Measurements from ENCODE around the gene SNW1.

SNW1 gene

GRCh38 chr14:77746064-77746702 is 14.8 kb downstream of the SNW1 start:
- Histone ChIP-seq H3K27me3 (ENCODE audit: control insufficient read depth, insufficient read depth, low read length) (no peaks in the 10 kb centered on the region), H3K4me1 (ENCODE audit: control insufficient read depth, insufficient read depth, low read length) (no peaks in the 10 kb centered on the region), H3K36me3 (ENCODE audit: insufficient read depth, low read length) (peaks cover 38% of the 10 kb centered on the region)

GRCh38 chr14:77741438-77741837 is 19.5 kb downstream of the SNW1 start:
- Histone ChIP-seq H3K9ac (ENCODE audit: low read depth, low read length) (no peak overlapping the region), H3K4me1 (ENCODE audit: control insufficient read depth, insufficient read depth, low read length) (peaks cover 14% of the 10 kb centered on the region), H3K4me2 (ENCODE audit: low read length) (no peak overlapping the region), H3K36me3 (ENCODE audit: insufficient read depth, low read length) (peaks cover 31% of the 10 kb centered on the region), H3K9me3 (replicated peaks; ENCODE audit: low read length) (no peaks in the 10 kb centered on the region), H3K27me3 (ENCODE audit: control insufficient read depth, insufficient read depth, low read length) (no peaks in the 10 kb centered on the region), H3K4me3 (ENCODE audit: low read length) (no peak overlapping the region)

More at GRCh38 chr14:77746064-77746702, 14.8 kb downstream of the SNW1 start:
- Histone ChIP-seq H3K4me2 (ENCODE audit: low read length) (no peak overlapping the region), H3K4me3 (ENCODE audit: low read length) (no peak overlapping the region), H3K9ac (ENCODE audit: low read depth, low read length) (no peak overlapping the region), H3K9me3 (replicated peaks; ENCODE audit: low read length) (no peaks in the 10 kb centered on the region)

- Histone ChIP-seq H3K4me3 (ENCODE audit: low read length) (no peak overlapping the region), H3K36me3 (ENCODE audit: insufficient read depth, low read length) (peaks cover 43% of the 10 kb centered on the region), H3K9me3 (replicated peaks; ENCODE audit: low read length) (no peaks in the 10 kb centered on the region), H3K27me3 (ENCODE audit: control insufficient read depth, insufficient read depth, low read length) (no peaks in the 10 kb centered on the region), H3K4me2 (ENCODE audit: low read length) (peak overlapping the region; percentile 38), H3K4me1 (ENCODE audit: control insufficient read depth, insufficient read depth, low read length) (peaks cover 14% of the 10 kb centered on the region), H3K9ac (ENCODE audit: low read depth, low read length) (peak overlapping the region; percentile 44)
Observed at GRCh38 chr14:77738559-77739250, 22.3 kb downstream of the SNW1 start.

- Histone ChIP-seq H3K9ac (ENCODE audit: low read depth, low read length) (no peak overlapping the region), H3K9me3 (replicated peaks; ENCODE audit: low read length) (no peaks in the 10 kb centered on the region), H3K36me3 (ENCODE audit: insufficient read depth, low read length) (peaks cover 85% of the 10 kb centered on the region), H3K4me2 (ENCODE audit: low read length) (no peak overlapping the region), H3K4me1 (ENCODE audit: control insufficient read depth, insufficient read depth, low read length) (no peaks in the 10 kb centered on the region), H3K4me3 (ENCODE audit: low read length) (no peak overlapping the region), H3K27me3 (ENCODE audit: control insufficient read depth, insufficient read depth, low read length) (no peaks in the 10 kb centered on the region)
Observed at GRCh38 chr14:77730976-77731497, 29.9 kb downstream of the SNW1 start.

- Histone ChIP-seq H3K36me3 (ENCODE audit: insufficient read depth, low read length) (peaks cover 74% of the 10 kb centered on the region), H3K9me3 (replicated peaks; ENCODE audit: low read length) (no peaks in the 10 kb centered on the region), H3K27me3 (ENCODE audit: control insufficient read depth, insufficient read depth, low read length) (no peaks in the 10 kb centered on the region), H3K4me3 (ENCODE audit: low read length) (no peak overlapping the region), H3K9ac (ENCODE audit: low read depth, low read length) (no peak overlapping the region), H3K4me2 (ENCODE audit: low read length) (no peak overlapping the region), H3K4me1 (ENCODE audit: control insufficient read depth, insufficient read depth, low read length) (no peaks in the 10 kb centered on the region)
Observed at GRCh38 chr14:77722301-77722700, 38.7 kb downstream of the SNW1 start.

- Histone ChIP-seq H3K36me3 (ENCODE audit: insufficient read depth, low read length) (peaks cover 72% of the 10 kb centered on the region), H3K9ac (ENCODE audit: low read depth, low read length) (no peak overlapping the region), H3K27me3 (ENCODE audit: control insufficient read depth, insufficient read depth, low read length) (no peaks in the 10 kb centered on the region)
Observed at GRCh38 chr14:77721437-77721836, 39.5 kb downstream of the SNW1 start.

GRCh38 chr14:77717608-77718305 is 43.2 kb downstream of the SNW1 start:
- no peaks in the 10 kb centered on the region for H3K9me3 ChIP-seq (replicated peaks; ENCODE audit: low read length)
- no peak overlapping the region for H3K4me2 ChIP-seq (ENCODE audit: low read length)
- no peak overlapping the region for H3K4me3 ChIP-seq (ENCODE audit: low read length)
- H3K27me3 ChIP-seq (ENCODE audit: control insufficient read depth, insufficient read depth, low read length), result no peaks in the 10 kb centered on the region
- no peak overlapping the region for H3K9ac ChIP-seq (ENCODE audit: low read depth, low read length)
- H3K36me3 ChIP-seq (ENCODE audit: insufficient read depth, low read length), result peaks cover 71% of the 10 kb centered on the region
- no peaks in the 10 kb centered on the region for H3K4me1 ChIP-seq (ENCODE audit: control insufficient read depth, insufficient read depth, low read length)

More at GRCh38 chr14:77721437-77721836, 39.5 kb downstream of the SNW1 start:
- H3K4me2 ChIP-seq (ENCODE audit: low read length), result no peak overlapping the region
- H3K4me3 ChIP-seq (ENCODE audit: low read length), result no peak overlapping the region
- H3K4me1 ChIP-seq (ENCODE audit: control insufficient read depth, insufficient read depth, low read length), result no peaks in the 10 kb centered on the region
- H3K9me3 ChIP-seq (replicated peaks; ENCODE audit: low read length), result no peaks in the 10 kb centered on the region

GRCh38 chr14:77714926-77715325 is 46.0 kb downstream of the SNW1 start:
- Histone ChIP-seq H3K9me3 (replicated peaks; ENCODE audit: low read length) (no peaks in the 10 kb centered on the region), H3K4me1 (ENCODE audit: control insufficient read depth, insufficient read depth, low read length) (no peaks in the 10 kb centered on the region), H3K27me3 (ENCODE audit: control insufficient read depth, insufficient read depth, low read length) (no peaks in the 10 kb centered on the region), H3K9ac (ENCODE audit: low read depth, low read length) (no peak overlapping the region), H3K4me3 (ENCODE audit: low read length) (no peak overlapping the region), H3K4me2 (ENCODE audit: low read length) (no peak overlapping the region), H3K36me3 (ENCODE audit: insufficient read depth, low read length) (peaks cover 65% of the 10 kb centered on the region)

- Histone ChIP-seq H3K4me2 (ENCODE audit: low read length) (no peak overlapping the region), H3K4me3 (ENCODE audit: low read length) (no peak overlapping the region), H3K9ac (ENCODE audit: low read depth, low read length) (no peak overlapping the region), H3K36me3 (ENCODE audit: insufficient read depth, low read length) (peaks cover 31% of the 10 kb centered on the region), H3K4me1 (ENCODE audit: control insufficient read depth, insufficient read depth, low read length) (peaks cover 17% of the 10 kb centered on the region), H3K27me3 (ENCODE audit: control insufficient read depth, insufficient read depth, low read length) (no peaks in the 10 kb centered on the region), H3K9me3 (replicated peaks; ENCODE audit: low read length) (no peaks in the 10 kb centered on the region)
Observed at GRCh38 chr14:77710364-77710763, 50.6 kb downstream of the SNW1 start.

GRCh38 chr14:77709412-77709811 is 51.5 kb downstream of the SNW1 start:
- Histone ChIP-seq H3K27me3 (ENCODE audit: control insufficient read depth, insufficient read depth, low read length) (no peaks in the 10 kb centered on the region), H3K36me3 (ENCODE audit: insufficient read depth, low read length) (peaks cover 23% of the 10 kb centered on the region), H3K4me3 (ENCODE audit: low read length) (peak overlapping the region; percentile 87), H3K4me2 (ENCODE audit: low read length) (peak overlapping the region; percentile 82), H3K9me3 (replicated peaks; ENCODE audit: low read length) (no peaks in the 10 kb centered on the region), H3K4me1 (ENCODE audit: control insufficient read depth, insufficient read depth, low read length) (peaks cover 17% of the 10 kb centered on the region), H3K9ac (ENCODE audit: low read depth, low read length) (peak overlapping the region; percentile 85)

GRCh38 chr14:77708749-77709148 is 52.2 kb downstream of the SNW1 start:
- Histone ChIP-seq H3K4me2 (ENCODE audit: low read length) (peak overlapping the region; percentile 82), H3K27me3 (ENCODE audit: control insufficient read depth, insufficient read depth, low read length) (no peaks in the 10 kb centered on the region), H3K4me1 (ENCODE audit: control insufficient read depth, insufficient read depth, low read length) (peaks cover 17% of the 10 kb centered on the region), H3K36me3 (ENCODE audit: insufficient read depth, low read length) (peaks cover 25% of the 10 kb centered on the region), H3K9me3 (replicated peaks; ENCODE audit: low read length) (no peaks in the 10 kb centered on the region), H3K4me3 (ENCODE audit: low read length) (peak overlapping the region; percentile 87), H3K9ac (ENCODE audit: low read depth, low read length) (peak overlapping the region; percentile 85)
